ENCODE data around the gene PDE6G. TPM values are rescaled to one million over a fixed set of nuclear protein-coding genes. Genes with fewer than 3 reads are reported as not detected.

PDE6G gene
- total and polyA plus RNA-seq, 2 of the 13 experiments (the other 11 are each of a cell fraction or from before 2014, with no cell fraction given) = 1.4 to 6.7 TPM

DNA sequence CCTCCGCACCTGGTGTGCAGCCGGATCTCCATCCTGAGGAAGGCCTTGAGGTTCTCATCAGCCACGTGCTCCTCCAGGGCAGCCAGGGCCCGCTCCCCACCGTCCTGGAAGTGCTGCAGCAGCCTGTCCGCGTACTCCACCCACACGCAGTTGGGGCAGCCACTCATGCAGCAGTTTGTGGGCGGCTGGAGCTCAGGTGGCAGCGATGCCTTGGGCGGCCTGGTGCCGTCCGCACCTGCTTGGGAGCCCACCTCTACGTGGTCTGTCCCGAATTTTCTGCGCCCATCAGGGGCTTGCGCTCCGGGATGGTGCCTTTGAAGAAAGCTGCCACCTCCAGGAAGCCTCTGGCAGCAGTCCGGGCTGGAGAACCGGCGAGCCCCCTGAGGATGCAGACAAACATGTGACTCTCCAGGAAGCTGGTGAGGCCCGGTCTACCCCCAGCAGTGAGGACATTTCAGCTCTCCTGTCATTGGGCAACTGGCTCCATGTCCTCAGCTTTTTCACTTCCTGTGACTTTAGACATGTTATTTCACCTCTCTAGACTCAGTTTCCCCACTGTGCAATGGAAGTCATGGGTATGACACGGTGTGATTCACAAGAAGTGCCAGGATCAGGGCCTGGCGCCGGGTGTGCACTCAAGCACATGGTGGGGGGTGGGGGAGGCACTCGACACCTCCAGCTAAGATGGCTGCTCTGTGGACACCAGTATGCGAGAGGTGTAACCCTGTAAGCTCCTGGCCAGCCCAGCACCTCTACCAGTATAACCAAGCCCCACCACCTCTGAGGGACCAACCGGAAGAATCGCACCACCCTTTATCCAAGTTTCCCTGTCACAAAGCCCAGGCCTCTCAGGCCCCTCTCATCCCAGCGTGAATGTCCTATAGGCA, 9.1 kb upstream of the PDE6G start (continued):
- 0 out of 2 replicates have a peak, but pooled peaks have one; percentile 39 for TF ChIP-seq SAFB2 (CRISPR knock-in tag; IDR thresholded peaks at IDR 0.05; ENCODE audit: borderline replicate concordance, low read depth)
- no peak for TF ChIP-seq MAFK (conservative IDR thresholded peaks at IDR 0.05 in 1 of 2, IDR thresholded peaks at IDR 0.05 in 1 of 2; ENCODE audit: low read length in 2 of 2)
- TF ChIP-seq MXI1 (IDR thresholded peaks at IDR 0.05; ENCODE audit: borderline replicate concordance, low read depth, low read length) = 0 out of 3 replicates have a peak, but pooled peaks have one; percentile 41
- TF ChIP-seq, protein P1, sequence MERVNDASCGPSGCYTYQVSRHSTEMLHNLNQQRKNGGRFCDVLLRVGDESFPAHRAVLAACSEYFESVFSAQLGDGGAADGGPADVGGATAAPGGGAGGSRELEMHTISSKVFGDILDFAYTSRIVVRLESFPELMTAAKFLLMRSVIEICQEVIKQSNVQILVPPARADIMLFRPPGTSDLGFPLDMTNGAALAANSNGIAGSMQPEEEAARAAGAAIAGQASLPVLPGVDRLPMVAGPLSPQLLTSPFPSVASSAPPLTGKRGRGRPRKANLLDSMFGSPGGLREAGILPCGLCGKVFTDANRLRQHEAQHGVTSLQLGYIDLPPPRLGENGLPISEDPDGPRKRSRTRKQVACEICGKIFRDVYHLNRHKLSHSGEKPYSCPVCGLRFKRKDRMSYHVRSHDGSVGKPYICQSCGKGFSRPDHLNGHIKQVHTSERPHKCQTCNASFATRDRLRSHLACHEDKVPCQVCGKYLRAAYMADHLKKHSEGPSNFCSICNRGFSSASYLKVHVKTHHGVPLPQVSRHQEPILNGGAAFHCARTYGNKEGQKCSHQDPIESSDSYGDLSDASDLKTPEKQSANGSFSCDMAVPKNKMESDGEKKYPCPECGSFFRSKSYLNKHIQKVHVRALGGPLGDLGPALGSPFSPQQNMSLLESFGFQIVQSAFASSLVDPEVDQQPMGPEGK (CRISPR knock-in tag; IDR thresholded peaks at IDR 0.05) = peak; percentile 72
- TF ChIP-seq, protein P2, sequence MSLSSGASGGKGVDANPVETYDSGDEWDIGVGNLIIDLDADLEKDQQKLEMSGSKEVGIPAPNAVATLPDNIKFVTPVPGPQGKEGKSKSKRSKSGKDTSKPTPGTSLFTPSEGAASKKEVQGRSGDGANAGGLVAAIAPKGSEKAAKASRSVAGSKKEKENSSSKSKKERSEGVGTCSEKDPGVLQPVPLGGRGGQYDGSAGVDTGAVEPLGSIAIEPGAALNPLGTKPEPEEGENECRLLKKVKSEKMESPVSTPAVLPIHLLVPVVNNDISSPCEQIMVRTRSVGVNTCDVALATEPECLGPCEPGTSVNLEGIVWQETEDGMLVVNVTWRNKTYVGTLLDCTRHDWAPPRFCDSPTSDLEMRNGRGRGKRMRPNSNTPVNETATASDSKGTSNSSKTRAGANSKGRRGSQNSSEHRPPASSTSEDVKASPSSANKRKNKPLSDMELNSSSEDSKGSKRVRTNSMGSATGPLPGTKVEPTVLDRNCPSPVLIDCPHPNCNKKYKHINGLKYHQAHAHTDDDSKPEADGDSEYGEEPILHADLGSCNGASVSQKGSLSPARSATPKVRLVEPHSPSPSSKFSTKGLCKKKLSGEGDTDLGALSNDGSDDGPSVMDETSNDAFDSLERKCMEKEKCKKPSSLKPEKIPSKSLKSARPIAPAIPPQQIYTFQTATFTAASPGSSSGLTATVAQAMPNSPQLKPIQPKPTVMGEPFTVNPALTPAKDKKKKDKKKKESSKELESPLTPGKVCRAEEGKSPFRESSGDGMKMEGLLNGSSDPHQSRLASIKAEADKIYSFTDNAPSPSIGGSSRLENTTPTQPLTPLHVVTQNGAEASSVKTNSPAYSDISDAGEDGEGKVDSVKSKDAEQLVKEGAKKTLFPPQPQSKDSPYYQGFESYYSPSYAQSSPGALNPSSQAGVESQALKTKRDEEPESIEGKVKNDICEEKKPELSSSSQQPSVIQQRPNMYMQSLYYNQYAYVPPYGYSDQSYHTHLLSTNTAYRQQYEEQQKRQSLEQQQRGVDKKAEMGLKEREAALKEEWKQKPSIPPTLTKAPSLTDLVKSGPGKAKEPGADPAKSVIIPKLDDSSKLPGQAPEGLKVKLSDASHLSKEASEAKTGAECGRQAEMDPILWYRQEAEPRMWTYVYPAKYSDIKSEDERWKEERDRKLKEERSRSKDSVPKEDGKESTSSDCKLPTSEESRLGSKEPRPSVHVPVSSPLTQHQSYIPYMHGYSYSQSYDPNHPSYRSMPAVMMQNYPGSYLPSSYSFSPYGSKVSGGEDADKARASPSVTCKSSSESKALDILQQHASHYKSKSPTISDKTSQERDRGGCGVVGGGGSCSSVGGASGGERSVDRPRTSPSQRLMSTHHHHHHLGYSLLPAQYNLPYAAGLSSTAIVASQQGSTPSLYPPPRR (CRISPR knock-in tag; IDR thresholded peaks at IDR 0.05; ENCODE audit: borderline replicate concordance) = no peak
- no peak for TF ChIP-seq ZSCAN31 (CRISPR knock-in tag; IDR thresholded peaks at IDR 0.05; ENCODE audit: low read depth)
- TF ChIP-seq, protein P3, sequence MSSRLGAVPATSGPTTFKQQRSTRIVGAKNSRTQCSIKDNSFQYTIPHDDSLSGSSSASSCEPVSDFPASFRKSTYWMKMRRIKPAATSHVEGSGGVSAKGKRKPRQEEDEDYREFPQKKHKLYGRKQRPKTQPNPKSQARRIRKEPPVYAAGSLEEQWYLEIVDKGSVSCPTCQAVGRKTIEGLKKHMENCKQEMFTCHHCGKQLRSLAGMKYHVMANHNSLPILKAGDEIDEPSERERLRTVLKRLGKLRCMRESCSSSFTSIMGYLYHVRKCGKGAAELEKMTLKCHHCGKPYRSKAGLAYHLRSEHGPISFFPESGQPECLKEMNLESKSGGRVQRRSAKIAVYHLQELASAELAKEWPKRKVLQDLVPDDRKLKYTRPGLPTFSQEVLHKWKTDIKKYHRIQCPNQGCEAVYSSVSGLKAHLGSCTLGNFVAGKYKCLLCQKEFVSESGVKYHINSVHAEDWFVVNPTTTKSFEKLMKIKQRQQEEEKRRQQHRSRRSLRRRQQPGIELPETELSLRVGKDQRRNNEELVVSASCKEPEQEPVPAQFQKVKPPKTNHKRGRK (CRISPR knock-in tag; IDR thresholded peaks at IDR 0.05) = no peak
- TF ChIP-seq AHR (CRISPR knock-in tag; IDR thresholded peaks at IDR 0.05) = peak; percentile 63; the same call in 1 of the 2 replicates
- TF ChIP-seq HOXA3 (CRISPR knock-in tag; IDR thresholded peaks at IDR 0.05) = peak; percentile 58
- TF ChIP-seq ZNF234 (CRISPR knock-in tag; conservative IDR thresholded peaks at IDR 0.05) = no peak
- 0 out of 2 replicates have a peak, but pooled peaks have one; percentile 15 for TF ChIP-seq ZNF10 (CRISPR knock-in tag; IDR thresholded peaks at IDR 0.05; ENCODE audit: borderline replicate concordance, low read depth)
- no peak for TF ChIP-seq ZNF747 (CRISPR knock-in tag; IDR thresholded peaks at IDR 0.05; ENCODE audit: borderline replicate concordance)
- 0 out of 2 replicates have a peak, but pooled peaks have one; percentile 44 for TF ChIP-seq ZNF329 (CRISPR knock-in tag; IDR thresholded peaks at IDR 0.05; ENCODE audit: low read depth)
- TF ChIP-seq ATF7-NPFF (CRISPR knock-in tag; IDR thresholded peaks at IDR 0.05; ENCODE audit: low read depth) = no peak; the same call in 1 of the 2 replicates
- no peak for TF ChIP-seq KMT2A (CRISPR knock-in tag; IDR thresholded peaks at IDR 0.05)
